ENCODE measurements around the gene CCNO. TPM values are rescaled to one million over a fixed set of nuclear protein-coding genes. Genes with fewer than 3 reads are reported as not detected.

The CCNO gene
- total RNA-seq, 4 donors from 2014 or later: 0.95 to 3.1 (median 2.5) TPM; not detected in 1

GRCh38 chr5:55231919-55232270 is 1.5 kb downstream of the CCNO start:
- no peaks in the 10 kb centered on the region for H3K9me3 ChIP-seq
- TF ChIP-seq, protein P1, sequence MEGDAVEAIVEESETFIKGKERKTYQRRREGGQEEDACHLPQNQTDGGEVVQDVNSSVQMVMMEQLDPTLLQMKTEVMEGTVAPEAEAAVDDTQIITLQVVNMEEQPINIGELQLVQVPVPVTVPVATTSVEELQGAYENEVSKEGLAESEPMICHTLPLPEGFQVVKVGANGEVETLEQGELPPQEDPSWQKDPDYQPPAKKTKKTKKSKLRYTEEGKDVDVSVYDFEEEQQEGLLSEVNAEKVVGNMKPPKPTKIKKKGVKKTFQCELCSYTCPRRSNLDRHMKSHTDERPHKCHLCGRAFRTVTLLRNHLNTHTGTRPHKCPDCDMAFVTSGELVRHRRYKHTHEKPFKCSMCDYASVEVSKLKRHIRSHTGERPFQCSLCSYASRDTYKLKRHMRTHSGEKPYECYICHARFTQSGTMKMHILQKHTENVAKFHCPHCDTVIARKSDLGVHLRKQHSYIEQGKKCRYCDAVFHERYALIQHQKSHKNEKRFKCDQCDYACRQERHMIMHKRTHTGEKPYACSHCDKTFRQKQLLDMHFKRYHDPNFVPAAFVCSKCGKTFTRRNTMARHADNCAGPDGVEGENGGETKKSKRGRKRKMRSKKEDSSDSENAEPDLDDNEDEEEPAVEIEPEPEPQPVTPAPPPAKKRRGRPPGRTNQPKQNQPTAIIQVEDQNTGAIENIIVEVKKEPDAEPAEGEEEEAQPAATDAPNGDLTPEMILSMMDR (IDR thresholded peaks at IDR 0.05): no peak
- TF ChIP-seq POLR2A (IDR thresholded peaks at IDR 0.05): no peak
- H3K4me1 ChIP-seq: peaks cover 3 to 51% (median 25%) of the 10 kb centered on the region in 4 donors
- no peaks in the 10 kb centered on the region for H3K36me3 ChIP-seq
- H3K27me3 ChIP-seq: peaks cover 0 to 49% of the 10 kb centered on the region in 2 donors
- H3K27ac ChIP-seq: no peak overlapping the region
- H3K4me3 ChIP-seq: peak overlapping the region in 3 of 4 donors; percentile 61 to 63 (median 62)
- no peak for DNase-seq

GRCh38 chr5:55231029-55231918 is 2.1 kb downstream of the CCNO start:
- Histone ChIP-seq H3K36me3 (no peaks in the 10 kb centered on the region), H3K4me1 (peaks cover 3 to 57% (median 28%) of the 10 kb centered on the region in 4 donors), H3K9me3 (no peaks in the 10 kb centered on the region), H3K27ac (no peak overlapping the region), H3K4me3 (peak overlapping the region in 3 of 4 donors; percentile 32 to 62 (median 61)), H3K27me3 (peaks cover 0 to 55% of the 10 kb centered on the region in 2 donors)
- peak in 1 of 2 donors; percentile 16 for TF ChIP-seq POLR2A (IDR thresholded peaks at IDR 0.05)
- TF ChIP-seq, protein P1 (IDR thresholded peaks at IDR 0.05): peak in 1 of 6 experiments; percentile 4
- peak in 1 of 3 donors; percentile 62 for DNase-seq

- peaks cover 0 to 60% of the 10 kb centered on the region in 2 donors for H3K27me3 ChIP-seq
- H3K36me3 ChIP-seq: no peaks in the 10 kb centered on the region
- TF ChIP-seq POLR2A (IDR thresholded peaks at IDR 0.05): no peak
- TF ChIP-seq, protein P1 (IDR thresholded peaks at IDR 0.05): no peak
- no peak overlapping the region for H3K27ac ChIP-seq
- H3K4me1 ChIP-seq: peaks cover 3 to 60% (median 28%) of the 10 kb centered on the region in 4 donors
- no peak overlapping the region for H3K4me3 ChIP-seq
- no peak for DNase-seq
- H3K9me3 ChIP-seq: no peaks in the 10 kb centered on the region
Measured at GRCh38 chr5:55230086-55230629, 3.2 kb downstream of the CCNO start.

GRCh38 chr5:55227664-55228430 is 5.6 kb downstream of the CCNO start:
- peak overlapping the region; percentile 15 to 59 (median 48) for H3K4me3 ChIP-seq
- H3K36me3 ChIP-seq: no peaks in the 10 kb centered on the region
- no peaks in the 10 kb centered on the region for H3K9me3 ChIP-seq
- TF ChIP-seq, protein P1 (IDR thresholded peaks at IDR 0.05): no peak
- no peak for TF ChIP-seq POLR2A (IDR thresholded peaks at IDR 0.05)
- peaks cover 3 to 50% (median 24%) of the 10 kb centered on the region in 4 donors for H3K4me1 ChIP-seq
- no peak for DNase-seq
- no peak overlapping the region for H3K27ac ChIP-seq
- H3K27me3 ChIP-seq: peaks cover 0 to 64% of the 10 kb centered on the region in 2 donors

GRCh38 chr5:55226934-55227663 is 6.3 kb downstream of the CCNO start, which contains the start of gene MCIDAS:
Gene MCIDAS (minus strand): TSS chr5:55227315. CDS start chr5:55227138, 177 bp downstream.
- peaks cover 3 to 46% (median 19%) of the 10 kb centered on the region in 4 donors for H3K4me1 ChIP-seq
- no peaks in the 10 kb centered on the region for H3K36me3 ChIP-seq
- H3K27ac ChIP-seq: no peak within 1 kb of the TSS
- H3K4me3 ChIP-seq: peak within 1 kb of the TSS; percentile 15 to 59 (median 48)
- H3K9me3 ChIP-seq: no peaks in the 10 kb centered on the region
- TF ChIP-seq, protein P1 (IDR thresholded peaks at IDR 0.05): peak in 2 of 6 experiments; percentile 7 to 26
- TF ChIP-seq POLR2A (IDR thresholded peaks at IDR 0.05): no peak
- peak in 2 of 3 donors; percentile 67 to 68 for DNase-seq
- peaks cover 0 to 64% of the 10 kb centered on the region in 2 donors for H3K27me3 ChIP-seq
